Dedifferentiated amniotic fluid mesenchymal stem cell (primary cell): ENCODE data around the gene STRIP2.

Experiments
- DNase-seq: peaks from one replicate; pipeline ENCODE4 v3.0.0-alpha.2; 2016; ENCODE audit errors: extremely low spot score

STRIP2 gene

GRCh38 chr7:129494041-129494440, 59.8 kb downstream of the STRIP2 start:
- peak; percentile 88 for DNase-seq

DNA sequence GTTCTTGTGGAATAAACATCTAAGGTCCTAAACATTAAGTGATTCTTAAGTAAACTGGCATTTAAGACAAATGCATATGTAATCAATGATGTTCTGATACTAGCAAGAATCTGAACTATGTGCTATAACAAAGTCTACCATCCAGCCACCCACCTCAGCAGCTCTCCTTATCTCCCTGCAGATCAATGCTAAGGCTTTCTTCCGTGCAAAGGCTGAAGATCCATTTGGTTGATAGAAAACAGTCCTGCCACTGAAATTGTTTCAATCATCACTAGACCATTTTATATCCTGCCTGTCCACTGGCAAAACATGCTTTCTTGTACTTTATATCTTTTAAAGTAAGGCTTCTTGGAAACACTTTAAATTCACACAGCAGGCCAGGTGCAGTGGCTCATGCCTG, 61.8 kb downstream of the STRIP2 start:
- DNase-seq, result no peak

DNA sequence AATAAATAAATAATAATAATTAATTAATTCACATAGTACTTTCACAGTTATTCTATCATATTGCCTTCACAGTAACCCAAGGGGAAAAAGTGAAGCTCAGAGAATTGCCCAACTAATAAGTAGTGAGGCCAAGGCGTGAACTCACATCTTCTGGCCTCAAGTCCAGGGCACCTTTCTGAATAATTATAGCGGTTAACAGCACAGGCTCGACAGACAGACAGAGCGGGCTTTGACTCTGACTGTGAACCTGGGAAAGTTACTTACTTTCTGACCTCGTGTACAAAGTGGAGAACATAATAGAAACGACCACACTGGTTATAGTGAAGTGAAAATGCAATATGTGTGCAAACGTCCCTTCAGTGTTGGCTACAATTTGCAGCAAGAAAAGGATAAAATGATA, 62.4 kb downstream of the STRIP2 start:
- DNase-seq, result no peak

GRCh38 chr7:129497156-129497555, 62.9 kb downstream of the STRIP2 start:
- no peak for DNase-seq

- DNase-seq, result no peak
Observed at GRCh38 chr7:129498021-129498420, 63.8 kb downstream of the STRIP2 start.

- no peak for DNase-seq
Observed at GRCh38 chr7:129499999-129500398, 65.8 kb downstream of the STRIP2 start.

DNA sequence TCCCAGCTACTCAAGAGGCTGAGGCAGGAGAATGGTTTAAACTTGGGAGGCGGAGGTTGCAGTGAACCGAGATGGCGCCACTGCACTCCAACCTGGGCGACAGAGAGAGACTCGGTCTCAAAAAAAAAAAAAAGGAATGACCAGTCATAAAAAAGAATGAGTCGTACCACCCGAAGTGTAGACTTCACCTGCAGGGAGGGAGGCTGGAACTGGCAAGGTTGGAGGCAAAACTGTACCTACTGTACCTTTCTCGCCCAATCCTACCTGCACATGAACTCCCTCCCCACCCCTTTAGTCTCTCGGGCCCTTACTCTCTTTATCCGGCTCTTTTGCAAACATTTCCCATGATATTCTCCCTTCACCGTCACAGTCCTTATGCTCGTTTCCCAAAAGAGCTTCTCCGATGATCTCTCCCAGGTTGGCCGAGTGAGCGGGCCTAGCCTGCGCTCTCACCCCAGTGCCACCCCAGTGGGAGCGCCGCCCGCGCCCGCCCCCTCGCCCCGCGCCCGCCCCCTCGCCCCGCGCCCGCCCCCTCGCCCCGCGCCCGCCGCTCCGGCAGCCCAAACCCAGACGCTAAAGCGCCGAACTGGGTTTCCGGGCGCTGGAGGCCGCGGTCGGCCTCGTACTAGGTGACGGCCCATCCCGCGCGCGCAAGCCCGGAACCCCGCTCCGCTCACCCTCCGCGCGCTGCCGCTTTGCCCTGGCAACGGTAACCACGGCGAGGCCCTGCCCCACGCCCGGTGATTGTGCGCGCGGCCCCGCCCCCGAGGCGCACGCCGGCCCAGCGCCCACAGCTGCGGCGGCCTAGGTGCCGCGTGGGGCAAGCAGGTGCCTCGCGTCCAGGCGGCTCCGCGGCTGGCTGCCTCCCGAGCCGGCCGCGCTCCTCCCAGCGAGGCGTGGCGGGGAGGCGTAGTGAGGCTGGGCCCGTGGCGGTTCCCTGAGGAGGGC, 67.8 kb downstream of the STRIP2 start, which contains the start of gene SMKR1:
Gene SMKR1 (plus strand): TSS at position 772 of the 948 bp plus-strand sequence. CDS start 294 bp downstream, outside the sequence.
- DNase-seq, result no peak

DNA sequence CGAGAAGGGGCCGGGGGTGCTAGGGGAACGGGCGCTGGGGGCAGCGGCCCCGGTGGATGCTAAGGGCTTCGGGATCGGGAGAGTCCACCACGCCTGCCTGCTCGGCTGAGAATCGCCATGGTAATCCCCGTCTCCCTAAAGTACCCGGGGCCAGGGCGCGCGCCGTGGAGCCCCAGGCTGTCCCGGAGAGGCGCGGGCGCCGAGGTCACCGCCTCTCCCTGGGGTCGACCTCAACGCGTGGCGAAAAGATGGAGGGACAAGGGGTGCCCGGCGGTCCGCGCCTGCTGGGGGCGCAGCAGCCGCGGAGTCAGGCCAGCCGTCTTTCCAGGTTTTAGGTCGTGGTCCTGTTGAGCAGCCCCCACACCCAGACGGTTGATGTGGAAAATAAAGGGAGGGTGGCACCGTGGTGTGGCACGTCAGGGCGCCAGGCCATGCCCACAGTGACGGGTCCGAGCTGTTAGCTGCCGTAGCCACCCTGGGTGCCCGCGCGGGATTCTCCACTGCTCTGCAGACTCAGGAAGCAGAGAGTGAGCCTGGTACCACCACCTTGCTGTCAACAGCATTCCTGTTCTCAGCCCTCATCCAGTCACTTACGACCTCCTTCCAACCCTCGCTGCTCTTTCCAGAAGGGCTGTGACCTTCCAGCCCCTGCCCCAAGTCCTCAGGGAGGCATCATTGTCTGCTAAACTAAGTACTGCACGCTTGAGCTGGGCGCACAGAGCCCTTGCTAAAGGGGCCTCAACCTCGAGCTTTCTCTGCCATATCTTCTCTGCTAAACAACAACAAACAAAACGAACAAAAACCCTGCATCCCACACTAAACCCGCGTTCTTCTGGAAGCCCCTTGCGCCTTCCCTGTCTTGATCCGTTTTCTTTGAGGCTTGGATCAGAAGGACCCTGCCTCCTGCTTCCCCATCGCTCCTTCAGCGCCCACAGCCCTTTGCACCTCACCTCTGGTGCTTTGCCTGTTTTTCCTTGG, 68.8 kb downstream of the STRIP2 start:
- no peak for DNase-seq

- no peak for DNase-seq
Observed at GRCh38 chr7:129503725-129504124, 69.5 kb downstream of the STRIP2 start.

- DNase-seq, result no peak
Observed at GRCh38 chr7:129512192-129512591, 78.0 kb downstream of the STRIP2 start.

- no peak for DNase-seq
Observed at GRCh38 chr7:129513546-129513945, 79.3 kb downstream of the STRIP2 start.

GRCh38 chr7:129514683-129515082, 80.5 kb downstream of the STRIP2 start:
- DNase-seq, result no peak

DNA sequence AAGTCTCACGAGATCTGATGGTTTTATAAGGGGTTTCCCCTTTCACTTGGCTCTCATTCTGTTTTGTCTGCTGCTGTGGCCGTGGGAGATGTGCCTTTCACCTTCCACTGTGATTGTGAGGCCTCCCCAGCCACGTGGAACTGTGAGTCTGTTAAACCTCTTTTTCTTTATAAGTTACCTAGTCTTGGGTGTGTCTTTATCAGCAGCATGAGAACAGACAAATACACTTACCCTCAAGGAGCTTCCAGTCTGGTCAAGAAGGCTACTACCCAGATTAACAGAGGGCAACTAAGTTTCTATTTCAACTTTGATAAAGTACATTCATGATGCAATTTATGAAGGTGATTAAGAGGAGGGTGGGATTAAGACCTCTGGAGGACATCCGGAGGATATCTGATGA, 81.1 kb downstream of the STRIP2 start:
- DNase-seq, result no peak

GRCh38 chr7:129517931-129518330, 83.7 kb downstream of the STRIP2 start:
- no peak for DNase-seq

GRCh38 chr7:129519464-129519863, 85.2 kb downstream of the STRIP2 start:
- no peak for DNase-seq

- no peak for DNase-seq
Observed at GRCh38 chr7:129522088-129522970, 88.1 kb downstream of the STRIP2 start.

GRCh38 chr7:129522971-129523340, 88.7 kb downstream of the STRIP2 start:
- DNase-seq, result no peak

- no peak for DNase-seq
Observed at GRCh38 chr7:129523924-129524323, 89.7 kb downstream of the STRIP2 start.

- peak; percentile 68 for DNase-seq
Observed at GRCh38 chr7:129524405-129524804, 90.2 kb downstream of the STRIP2 start.

- no peak for DNase-seq
Observed at GRCh38 chr7:129525225-129525862, 91.1 kb downstream of the STRIP2 start.

DNA sequence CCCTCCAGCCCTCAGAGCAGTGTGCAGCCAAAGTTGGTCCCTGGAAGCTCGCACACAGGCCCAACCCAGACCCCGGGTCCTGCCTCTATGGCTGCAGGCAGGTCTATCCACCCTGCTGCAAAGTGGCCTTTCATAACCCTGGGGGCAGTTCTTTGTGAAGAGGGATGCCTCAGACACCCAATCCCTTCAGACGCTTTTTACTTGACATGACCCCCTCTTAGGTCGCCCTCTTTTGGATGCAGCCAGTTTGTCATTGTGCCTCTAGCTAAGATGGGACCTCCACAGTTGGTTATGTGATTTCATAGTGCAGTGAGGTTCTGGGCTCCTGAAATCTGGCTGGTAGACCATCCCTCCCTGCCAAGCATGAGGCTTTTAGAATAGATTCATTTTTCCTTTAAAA, 95.4 kb downstream of the STRIP2 start:
- no peak for DNase-seq
